OCI-LY3 (cell line): ENCODE results near the gene GLIS1.

Experiments used
- EZH2phosphoT487 ChIP-seq: fragments of 200-600 bp; shearing (Covaris generic); IDR thresholded peaks from 2 replicates; pipeline ENCODE4 v1.6.1; 2018; ENCODE audit warnings: antibody characterized with exemption, mixed run types, low read depth
- TF ChIP-seq, protein P1 (sequence below): fragments of 200-600, 300-600 bp; sonication (generic); IDR thresholded peaks from 2 replicates; pipeline ENCODE4 v1.5.1; 2014; ENCODE audit warnings: antibody characterized with exemption, low read length, low read depth

- TF ChIP-seq, protein P1, sequence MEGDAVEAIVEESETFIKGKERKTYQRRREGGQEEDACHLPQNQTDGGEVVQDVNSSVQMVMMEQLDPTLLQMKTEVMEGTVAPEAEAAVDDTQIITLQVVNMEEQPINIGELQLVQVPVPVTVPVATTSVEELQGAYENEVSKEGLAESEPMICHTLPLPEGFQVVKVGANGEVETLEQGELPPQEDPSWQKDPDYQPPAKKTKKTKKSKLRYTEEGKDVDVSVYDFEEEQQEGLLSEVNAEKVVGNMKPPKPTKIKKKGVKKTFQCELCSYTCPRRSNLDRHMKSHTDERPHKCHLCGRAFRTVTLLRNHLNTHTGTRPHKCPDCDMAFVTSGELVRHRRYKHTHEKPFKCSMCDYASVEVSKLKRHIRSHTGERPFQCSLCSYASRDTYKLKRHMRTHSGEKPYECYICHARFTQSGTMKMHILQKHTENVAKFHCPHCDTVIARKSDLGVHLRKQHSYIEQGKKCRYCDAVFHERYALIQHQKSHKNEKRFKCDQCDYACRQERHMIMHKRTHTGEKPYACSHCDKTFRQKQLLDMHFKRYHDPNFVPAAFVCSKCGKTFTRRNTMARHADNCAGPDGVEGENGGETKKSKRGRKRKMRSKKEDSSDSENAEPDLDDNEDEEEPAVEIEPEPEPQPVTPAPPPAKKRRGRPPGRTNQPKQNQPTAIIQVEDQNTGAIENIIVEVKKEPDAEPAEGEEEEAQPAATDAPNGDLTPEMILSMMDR, result no peak
- no peak for TF ChIP-seq EZH2phosphoT487
These were observed 194.9 kb downstream of the GLIS1 start for GRCh38 chr1:53543778-53544695.
